HepG2 (cell line): ENCODE results near the gene IHH. TPM values are rescaled to one million over a fixed set of nuclear protein-coding genes. Genes with fewer than 3 reads are reported as not detected.

Source experiments
- ATF7-NPFF ChIP-seq: sonication (generic); formaldehyde crosslinking; IDR thresholded peaks from 2 replicates; pipeline ENCODE4 v1.8.1; 2023; ENCODE audit warnings: mild to moderate bottlenecking, low read depth, missing genetic modification reagents, moderate library complexity
- EZH2 ChIP-seq: conservative IDR thresholded peaks from 2 replicates; pipeline ENCODE4 v1.6.1; 2012; ENCODE audit warnings: mild to moderate bottlenecking, low read depth, low read length, moderate library complexity
- FOSL1 ChIP-seq: sonication (generic); formaldehyde crosslinking; IDR thresholded peaks from 2 replicates; pipeline ENCODE4 v1.9.0; 2021; ENCODE audit warnings: missing genetic modification reagents, borderline replicate concordance
- GATA4 ChIP-seq: sonication (generic); IDR thresholded peaks from 2 replicates; pipeline ENCODE4 v1.6.1; 2016; ENCODE audit warnings: antibody characterized with exemption, low read depth, borderline replicate concordance
- KMT2B ChIP-seq: IDR thresholded peaks from 2 replicates; pipeline ENCODE4 v1.6.1; 2016; ENCODE audit warnings: missing genetic modification reagents, missing compliant biosample characterization
- PHF8 ChIP-seq: sonication (generic); formaldehyde crosslinking; IDR thresholded peaks from 2 replicates; pipeline ENCODE4 v1.5.0; 2020; ENCODE audit warnings: missing genetic modification reagents
- U2AF2 ChIP-seq: fragments of 200-400 bp; formaldehyde crosslinking; IDR thresholded peaks from 2 replicates; pipeline ENCODE4 v1.6.1; 2017; ENCODE audit warnings: low read depth, mild to moderate bottlenecking, low read length
- ZFAT ChIP-seq: sonication (generic); formaldehyde crosslinking; conservative IDR thresholded peaks from 2 replicates; pipeline ENCODE4 v1.8.1; 2023; ENCODE audit warnings: missing genetic modification reagents, inconsistent platforms
- ZNF224 ChIP-seq: sonication (generic); formaldehyde crosslinking; IDR thresholded peaks from 2 replicates; pipeline ENCODE4 v1.5.0; 2020; ENCODE audit warnings: mild to moderate bottlenecking, missing genetic modification reagents
- ZNF256 ChIP-seq: sonication (generic); formaldehyde crosslinking; conservative IDR thresholded peaks from 2 replicates; pipeline ENCODE4 v1.4.0; 2020; ENCODE audit warnings: missing genetic modification reagents
- ZNF674 ChIP-seq: sonication (generic); formaldehyde crosslinking; IDR thresholded peaks from 2 replicates; pipeline ENCODE4 v1.5.0; 2020; ENCODE audit warnings: low read depth, mild to moderate bottlenecking, missing genetic modification reagents
- ZNF709 ChIP-seq: sonication (generic); formaldehyde crosslinking; IDR thresholded peaks from 2 replicates; pipeline ENCODE4 v1.5.0; 2020; ENCODE audit warnings: mild to moderate bottlenecking, missing genetic modification reagents
- ZNF776 ChIP-seq: sonication (generic); formaldehyde crosslinking; IDR thresholded peaks from 2 replicates; pipeline ENCODE4 v1.4.0; 2020; ENCODE audit warnings: mild to moderate bottlenecking, missing genetic modification reagents
- polyA plus RNA-seq, 8 experiments: library from polyadenylated mRNA; depleted of rRNA in 3 of 8; stranded (reverse) in 7 of 8; unstranded in 1 of 8; fragments of >200 nt; fragmentation: Illumina TruSeq in 4 of 8; extraction: Trizol in 4 of 8; gene quantifications; 2 replicates each; pipeline versions ENCODE4 v1.2.1 to v1.2.3, GENCODE V29; 2011 to 2016; ENCODE audit warnings: low read depth in 4 of 8, missing spikeins in 1 of 8, mixed read lengths in 1 of 8; ENCODE audit not compliant: insufficient read depth in 1 of 8
- total RNA-seq, 5 experiments: library from RNA; depleted of rRNA; stranded (reverse); fragments of >200 nt; fragmentation: Illumina TruSeq; extraction: Trizol; gene quantifications; 2 replicates each; pipeline ENCODE4 v1.2.3, GENCODE V29; 2016; ENCODE audit warnings: low read depth in 1 of 5
- TF ChIP-seq, protein P1 (sequence below): sonication (generic); formaldehyde crosslinking; IDR thresholded peaks from 2 replicates; pipeline ENCODE4 v1.4.0; 2020; ENCODE audit warnings: missing genetic modification reagents, mild to moderate bottlenecking, borderline replicate concordance
- TF ChIP-seq, protein P2 (sequence below): sonication (generic); formaldehyde crosslinking; IDR thresholded peaks from 2 replicates; pipeline ENCODE4 v1.8.1; 2023; ENCODE audit warnings: mild to moderate bottlenecking, missing genetic modification reagents
- TF ChIP-seq, protein P3 (sequence below): sonication (generic); formaldehyde crosslinking; IDR thresholded peaks from 2 replicates; pipeline ENCODE4 v1.4.0; 2020; ENCODE audit warnings: mild to moderate bottlenecking, missing genetic modification reagents
- TF ChIP-seq, protein P4 (sequence below): sonication (generic); formaldehyde crosslinking; IDR thresholded peaks from 2 replicates; pipeline ENCODE4 v1.4.0; 2020; ENCODE audit warnings: missing genetic modification reagents, borderline replicate concordance
- TF ChIP-seq, protein P5 (sequence below): sonication (generic); formaldehyde crosslinking; IDR thresholded peaks from 2 replicates; pipeline ENCODE4 v1.5.0; 2020; ENCODE audit warnings: missing genetic modification reagents

Gene IHH
- total and polyA plus RNA-seq, 2 of the 13 experiments (the other 11 are each of a cell fraction or from before 2014, with no cell fraction given): 0.42 TPM; not detected in 1

DNA sequence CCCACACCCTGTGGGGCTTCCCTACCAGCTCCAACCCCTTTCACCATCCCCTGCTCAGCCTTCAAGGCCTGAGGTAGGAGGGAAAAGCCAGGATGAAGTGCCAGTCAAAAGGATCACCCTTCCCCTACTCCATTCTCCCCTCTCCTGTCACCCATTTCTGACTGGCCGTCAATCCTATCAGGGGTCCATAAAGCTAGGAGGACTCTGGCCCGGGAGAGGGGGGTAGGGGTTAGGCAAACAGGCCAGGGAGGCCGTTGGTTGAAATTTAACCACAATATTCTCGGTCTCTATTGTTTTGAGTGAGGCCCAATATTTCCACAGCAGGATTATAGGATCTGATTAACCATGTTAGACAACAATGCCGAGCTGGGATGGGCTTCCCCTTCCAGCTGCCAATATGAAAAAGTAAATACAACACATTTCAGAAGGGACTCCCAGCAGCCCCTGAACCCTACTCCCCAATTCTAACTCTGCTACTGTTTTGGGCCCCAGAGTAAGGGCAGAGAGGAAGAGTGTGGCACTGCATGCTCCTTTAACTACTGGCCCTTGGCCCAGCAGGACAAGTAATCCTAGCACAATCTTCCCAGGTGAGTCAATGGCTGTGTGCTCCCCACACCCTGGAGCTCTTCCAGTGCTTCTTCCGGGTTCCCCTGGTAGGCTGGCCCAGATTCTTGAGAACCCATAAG lies 10.6 kb upstream of the IHH start (continued):
- TF ChIP-seq U2AF2: no peak
- TF ChIP-seq ZNF256 (CRISPR knock-in tag): no peak
- no peak for TF ChIP-seq FOSL1 (CRISPR knock-in tag)
- TF ChIP-seq, protein P1, sequence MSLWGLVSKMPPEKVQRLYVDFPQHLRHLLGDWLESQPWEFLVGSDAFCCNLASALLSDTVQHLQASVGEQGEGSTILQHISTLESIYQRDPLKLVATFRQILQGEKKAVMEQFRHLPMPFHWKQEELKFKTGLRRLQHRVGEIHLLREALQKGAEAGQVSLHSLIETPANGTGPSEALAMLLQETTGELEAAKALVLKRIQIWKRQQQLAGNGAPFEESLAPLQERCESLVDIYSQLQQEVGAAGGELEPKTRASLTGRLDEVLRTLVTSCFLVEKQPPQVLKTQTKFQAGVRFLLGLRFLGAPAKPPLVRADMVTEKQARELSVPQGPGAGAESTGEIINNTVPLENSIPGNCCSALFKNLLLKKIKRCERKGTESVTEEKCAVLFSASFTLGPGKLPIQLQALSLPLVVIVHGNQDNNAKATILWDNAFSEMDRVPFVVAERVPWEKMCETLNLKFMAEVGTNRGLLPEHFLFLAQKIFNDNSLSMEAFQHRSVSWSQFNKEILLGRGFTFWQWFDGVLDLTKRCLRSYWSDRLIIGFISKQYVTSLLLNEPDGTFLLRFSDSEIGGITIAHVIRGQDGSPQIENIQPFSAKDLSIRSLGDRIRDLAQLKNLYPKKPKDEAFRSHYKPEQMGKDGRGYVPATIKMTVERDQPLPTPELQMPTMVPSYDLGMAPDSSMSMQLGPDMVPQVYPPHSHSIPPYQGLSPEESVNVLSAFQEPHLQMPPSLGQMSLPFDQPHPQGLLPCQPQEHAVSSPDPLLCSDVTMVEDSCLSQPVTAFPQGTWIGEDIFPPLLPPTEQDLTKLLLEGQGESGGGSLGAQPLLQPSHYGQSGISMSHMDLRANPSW: no peak
- no peak; the same call in 1 of the 2 replicates for TF ChIP-seq ZNF709 (CRISPR knock-in tag)
- no peak for TF ChIP-seq ZFAT
- TF ChIP-seq, protein P2, sequence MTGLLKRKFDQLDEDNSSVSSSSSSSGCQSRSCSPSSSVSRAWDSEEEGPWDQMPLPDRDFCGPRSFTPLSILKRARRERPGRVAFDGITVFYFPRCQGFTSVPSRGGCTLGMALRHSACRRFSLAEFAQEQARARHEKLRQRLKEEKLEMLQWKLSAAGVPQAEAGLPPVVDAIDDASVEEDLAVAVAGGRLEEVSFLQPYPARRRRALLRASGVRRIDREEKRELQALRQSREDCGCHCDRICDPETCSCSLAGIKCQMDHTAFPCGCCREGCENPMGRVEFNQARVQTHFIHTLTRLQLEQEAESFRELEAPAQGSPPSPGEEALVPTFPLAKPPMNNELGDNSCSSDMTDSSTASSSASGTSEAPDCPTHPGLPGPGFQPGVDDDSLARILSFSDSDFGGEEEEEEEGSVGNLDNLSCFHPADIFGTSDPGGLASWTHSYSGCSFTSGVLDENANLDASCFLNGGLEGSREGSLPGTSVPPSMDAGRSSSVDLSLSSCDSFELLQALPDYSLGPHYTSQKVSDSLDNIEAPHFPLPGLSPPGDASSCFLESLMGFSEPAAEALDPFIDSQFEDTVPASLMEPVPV: 0 out of 2 replicates have a peak, but pooled peaks have one; percentile 87
- peak; percentile 89; the same call in 1 of the 2 replicates for TF ChIP-seq ZNF224 (CRISPR knock-in tag)
- peak; percentile 43; the same call in 1 of the 2 replicates for TF ChIP-seq KMT2B
- 0 out of 2 replicates have a peak, but pooled peaks have one; percentile 25 for TF ChIP-seq ATF7-NPFF
- TF ChIP-seq, protein P3, sequence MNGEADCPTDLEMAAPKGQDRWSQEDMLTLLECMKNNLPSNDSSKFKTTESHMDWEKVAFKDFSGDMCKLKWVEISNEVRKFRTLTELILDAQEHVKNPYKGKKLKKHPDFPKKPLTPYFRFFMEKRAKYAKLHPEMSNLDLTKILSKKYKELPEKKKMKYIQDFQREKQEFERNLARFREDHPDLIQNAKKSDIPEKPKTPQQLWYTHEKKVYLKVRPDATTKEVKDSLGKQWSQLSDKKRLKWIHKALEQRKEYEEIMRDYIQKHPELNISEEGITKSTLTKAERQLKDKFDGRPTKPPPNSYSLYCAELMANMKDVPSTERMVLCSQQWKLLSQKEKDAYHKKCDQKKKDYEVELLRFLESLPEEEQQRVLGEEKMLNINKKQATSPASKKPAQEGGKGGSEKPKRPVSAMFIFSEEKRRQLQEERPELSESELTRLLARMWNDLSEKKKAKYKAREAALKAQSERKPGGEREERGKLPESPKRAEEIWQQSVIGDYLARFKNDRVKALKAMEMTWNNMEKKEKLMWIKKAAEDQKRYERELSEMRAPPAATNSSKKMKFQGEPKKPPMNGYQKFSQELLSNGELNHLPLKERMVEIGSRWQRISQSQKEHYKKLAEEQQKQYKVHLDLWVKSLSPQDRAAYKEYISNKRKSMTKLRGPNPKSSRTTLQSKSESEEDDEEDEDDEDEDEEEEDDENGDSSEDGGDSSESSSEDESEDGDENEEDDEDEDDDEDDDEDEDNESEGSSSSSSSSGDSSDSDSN (CRISPR knock-in tag): no peak; the same call in 1 of the 2 replicates
- TF ChIP-seq EZH2: no peak
- TF ChIP-seq PHF8 (CRISPR knock-in tag): peak; percentile 25; the same call in 1 of the 2 replicates
- TF ChIP-seq, protein P4, sequence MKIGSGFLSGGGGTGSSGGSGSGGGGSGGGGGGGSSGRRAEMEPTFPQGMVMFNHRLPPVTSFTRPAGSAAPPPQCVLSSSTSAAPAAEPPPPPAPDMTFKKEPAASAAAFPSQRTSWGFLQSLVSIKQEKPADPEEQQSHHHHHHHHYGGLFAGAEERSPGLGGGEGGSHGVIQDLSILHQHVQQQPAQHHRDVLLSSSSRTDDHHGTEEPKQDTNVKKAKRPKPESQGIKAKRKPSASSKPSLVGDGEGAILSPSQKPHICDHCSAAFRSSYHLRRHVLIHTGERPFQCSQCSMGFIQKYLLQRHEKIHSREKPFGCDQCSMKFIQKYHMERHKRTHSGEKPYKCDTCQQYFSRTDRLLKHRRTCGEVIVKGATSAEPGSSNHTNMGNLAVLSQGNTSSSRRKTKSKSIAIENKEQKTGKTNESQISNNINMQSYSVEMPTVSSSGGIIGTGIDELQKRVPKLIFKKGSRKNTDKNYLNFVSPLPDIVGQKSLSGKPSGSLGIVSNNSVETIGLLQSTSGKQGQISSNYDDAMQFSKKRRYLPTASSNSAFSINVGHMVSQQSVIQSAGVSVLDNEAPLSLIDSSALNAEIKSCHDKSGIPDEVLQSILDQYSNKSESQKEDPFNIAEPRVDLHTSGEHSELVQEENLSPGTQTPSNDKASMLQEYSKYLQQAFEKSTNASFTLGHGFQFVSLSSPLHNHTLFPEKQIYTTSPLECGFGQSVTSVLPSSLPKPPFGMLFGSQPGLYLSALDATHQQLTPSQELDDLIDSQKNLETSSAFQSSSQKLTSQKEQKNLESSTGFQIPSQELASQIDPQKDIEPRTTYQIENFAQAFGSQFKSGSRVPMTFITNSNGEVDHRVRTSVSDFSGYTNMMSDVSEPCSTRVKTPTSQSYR (CRISPR knock-in tag): peak; percentile 77; the same call in 1 of the 2 replicates
- TF ChIP-seq ZNF776 (CRISPR knock-in tag): no peak
- TF ChIP-seq ZNF674 (CRISPR knock-in tag): no peak
- TF ChIP-seq, protein P5, sequence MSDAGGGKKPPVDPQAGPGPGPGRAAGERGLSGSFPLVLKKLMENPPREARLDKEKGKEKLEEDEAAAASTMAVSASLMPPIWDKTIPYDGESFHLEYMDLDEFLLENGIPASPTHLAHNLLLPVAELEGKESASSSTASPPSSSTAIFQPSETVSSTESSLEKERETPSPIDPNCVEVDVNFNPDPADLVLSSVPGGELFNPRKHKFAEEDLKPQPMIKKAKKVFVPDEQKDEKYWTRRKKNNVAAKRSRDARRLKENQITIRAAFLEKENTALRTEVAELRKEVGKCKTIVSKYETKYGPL (CRISPR knock-in tag): no peak
- peak; percentile 79; the same call in 1 of the 2 replicates for TF ChIP-seq GATA4
